Stimulated activated CD4-positive, alpha-beta T cell treated with anti-CD3 and anti-CD28 coated beads, Interleukin-15, amount 100 ng/mL, for 1 hour (primary cell): ENCODE results near the gene RIMBP2.
"Not testable (repeated sequence)": the region's sequence is repeated elsewhere in the genome, so short reads cannot be mapped to it uniquely, and the experiment has no call there.

Experiments used
- DNase-seq, 2 donors: peaks; one replicate each; pipeline ENCODE4 v3.0.0-alpha.2; 2020; ENCODE audit warnings: low read depth in 1 of 2, low spot score in 1 of 2

The RIMBP2 gene

GRCh38 chr12:130715998-130716968 lies at the start of gene RIMBP2:
RIMBP2 (minus strand) TSS chr12:130716299; CDS start chr12:130479013, 237,286 bp downstream.
- no peak for DNase-seq

- no peak for DNase-seq
Measured at GRCh38 chr12:130765186-130765659, 49.1 kb upstream of the RIMBP2 start.

- DNase-seq: no peak
Measured at GRCh38 chr12:130764475-130765185, 48.5 kb upstream of the RIMBP2 start.

GRCh38 chr12:130764073-130764472 lies 48.0 kb upstream of the RIMBP2 start:
- DNase-seq: no peak

GRCh38 chr12:130762319-130762675 lies 46.2 kb upstream of the RIMBP2 start:
- DNase-seq: no peak

GRCh38 chr12:130761537-130762318 lies 45.6 kb upstream of the RIMBP2 start:
- peak; percentile 17 to 55 for DNase-seq

- DNase-seq: no peak
Measured at GRCh38 chr12:130754234-130754901, 38.3 kb upstream of the RIMBP2 start.

- DNase-seq: no peak
Measured at GRCh38 chr12:130752692-130753230, 36.7 kb upstream of the RIMBP2 start.

- DNase-seq: not testable (repeated sequence)
Measured at GRCh38 chr12:130752037-130752436, 35.9 kb upstream of the RIMBP2 start.

- DNase-seq: no peak
Measured at GRCh38 chr12:130748786-130749185, 32.7 kb upstream of the RIMBP2 start.

GRCh38 chr12:130747867-130748740 lies 32.0 kb upstream of the RIMBP2 start:
- peak; percentile 29 to 56 for DNase-seq

GRCh38 chr12:130746546-130746945 lies 30.4 kb upstream of the RIMBP2 start:
- no peak for DNase-seq

- DNase-seq: no peak
Measured at GRCh38 chr12:130745921-130746320, 29.8 kb upstream of the RIMBP2 start.

- no peak for DNase-seq
Measured at GRCh38 chr12:130744274-130744673, 28.2 kb upstream of the RIMBP2 start.

GRCh38 chr12:130743606-130744005 lies 27.5 kb upstream of the RIMBP2 start:
- DNase-seq: no peak

GRCh38 chr12:130743176-130743575 lies 27.1 kb upstream of the RIMBP2 start:
- DNase-seq: no peak

GRCh38 chr12:130742716-130743115 lies 26.6 kb upstream of the RIMBP2 start:
- DNase-seq: no peak

GRCh38 chr12:130742112-130742511 lies 26.0 kb upstream of the RIMBP2 start:
- no peak for DNase-seq

- no peak for DNase-seq
Measured at GRCh38 chr12:130739571-130739970, 23.5 kb upstream of the RIMBP2 start.
